ACC112 (cell line): ENCODE data around the gene TCEA2.

Experiments
- H2AFZ ChIP-seq: fragments of 200-600 bp; sonication (generic); one replicate; pipeline ENCODE4 v1.6.0; 2017; ENCODE audit warnings: antibody characterized with exemption, low read length; ENCODE audit not compliant: unreplicated experiment
- H3K27ac ChIP-seq: fragments of 200-600 bp; sonication (generic); 2 replicates; pipeline ENCODE4 v1.5.1; 2014; ENCODE audit warnings: low read depth, mild to moderate bottlenecking, antibody characterized with exemption, low read length, moderate library complexity
- H3K27me3 ChIP-seq: fragments of 200-600 bp; sonication (generic); 2 replicates; pipeline ENCODE4 v1.6.1; 2014; ENCODE audit warnings: mild to moderate bottlenecking, antibody characterized with exemption, low read length, moderate library complexity, mixed read lengths; ENCODE audit not compliant: insufficient read depth
- H3K36me3 ChIP-seq: fragments of 200-600 bp; sonication (generic); 2 replicates; pipeline ENCODE4 v1.6.1; 2016; ENCODE audit warnings: mild to moderate bottlenecking, antibody characterized with exemption, low read length, moderate library complexity, mixed read lengths; ENCODE audit not compliant: insufficient read depth
- H3K4me1 ChIP-seq: fragments of 200-600 bp; sonication (generic); one replicate; pipeline ENCODE4 v1.6.1; 2016; ENCODE audit warnings: low read length, mixed read lengths; ENCODE audit not compliant: insufficient read depth, unreplicated experiment, control insufficient read depth
- H3K4me3 ChIP-seq: fragments of 200-600 bp; sonication (generic); 2 replicates; pipeline ENCODE4 v1.5.1; 2014; ENCODE audit warnings: mild to moderate bottlenecking, low read depth, low read length
- H3K79me2 ChIP-seq: fragments of 200-600 bp; sonication (generic); one replicate; pipeline ENCODE4 v1.6.0; 2016; ENCODE audit warnings: low read length; ENCODE audit not compliant: control insufficient read depth, unreplicated experiment, insufficient read depth

TCEA2 gene

GRCh38 chr20:64106981-64107735, 44.2 kb downstream of the TCEA2 start, which contains the start of gene NPBWR2:
Gene NPBWR2, minus strand, starts transcription at chr20:64107565. Its CDS starts 734 bp downstream, at chr20:64106831.
- no peak within 1 kb of the TSS for H3K4me3 ChIP-seq
- no peaks in the 10 kb centered on the region for H3K79me2 ChIP-seq
- H3K27ac ChIP-seq, result no peak within 1 kb of the TSS
- H3K36me3 ChIP-seq, result no peaks in the 10 kb centered on the region
- no peaks in the 10 kb centered on the region for H3K4me1 ChIP-seq
- no peak within 1 kb of the TSS for H2AFZ ChIP-seq
- H3K27me3 ChIP-seq, result peaks cover 20% of the 10 kb centered on the region

GRCh38 chr20:64107736-64108457, 44.9 kb downstream of the TCEA2 start:
- H3K79me2 ChIP-seq, result no peaks in the 10 kb centered on the region
- no peaks in the 10 kb centered on the region for H3K36me3 ChIP-seq
- H2AFZ ChIP-seq, result no peak overlapping the region
- no peak overlapping the region for H3K27ac ChIP-seq
- no peaks in the 10 kb centered on the region for H3K4me1 ChIP-seq
- H3K27me3 ChIP-seq, result peaks cover 13% of the 10 kb centered on the region
- no peak overlapping the region for H3K4me3 ChIP-seq

GRCh38 chr20:64108731-64109681, 46.0 kb downstream of the TCEA2 start:
- peaks cover 2% of the 10 kb centered on the region for H3K27me3 ChIP-seq

GRCh38 chr20:64109831-64110391, 46.9 kb downstream of the TCEA2 start:
- no peaks in the 10 kb centered on the region for H3K27me3 ChIP-seq
- no peaks in the 10 kb centered on the region for H3K4me1 ChIP-seq
- no peaks in the 10 kb centered on the region for H3K36me3 ChIP-seq
- no peaks in the 10 kb centered on the region for H3K79me2 ChIP-seq
- no peak overlapping the region for H2AFZ ChIP-seq
- no peak overlapping the region for H3K4me3 ChIP-seq
- no peak overlapping the region for H3K27ac ChIP-seq

More at GRCh38 chr20:64108731-64109681, 46.0 kb downstream of the TCEA2 start:
- Histone ChIP-seq H3K27ac (no peak overlapping the region), H3K4me3 (no peak overlapping the region), H3K36me3 (no peaks in the 10 kb centered on the region), H2AFZ (no peak overlapping the region), H3K79me2 (no peaks in the 10 kb centered on the region), H3K4me1 (no peaks in the 10 kb centered on the region)

GRCh38 chr20:64110411-64111068, 47.5 kb downstream of the TCEA2 start:
- Histone ChIP-seq H3K27ac (no peak overlapping the region), H3K36me3 (no peaks in the 10 kb centered on the region), H3K4me3 (no peak overlapping the region), H3K79me2 (no peaks in the 10 kb centered on the region), H2AFZ (no peak overlapping the region), H3K4me1 (no peaks in the 10 kb centered on the region), H3K27me3 (no peaks in the 10 kb centered on the region)

- no peak overlapping the region for H3K27ac ChIP-seq
- H2AFZ ChIP-seq, result no peak overlapping the region
- H3K27me3 ChIP-seq, result no peaks in the 10 kb centered on the region
- no peaks in the 10 kb centered on the region for H3K4me1 ChIP-seq
- no peaks in the 10 kb centered on the region for H3K36me3 ChIP-seq
- no peak overlapping the region for H3K4me3 ChIP-seq
- no peaks in the 10 kb centered on the region for H3K79me2 ChIP-seq
Measured at GRCh38 chr20:64111841-64112641, 49.0 kb downstream of the TCEA2 start.

- Histone ChIP-seq H3K27ac (no peak overlapping the region), H3K4me1 (no peaks in the 10 kb centered on the region), H2AFZ (no peak overlapping the region), H3K36me3 (no peaks in the 10 kb centered on the region), H3K27me3 (no peaks in the 10 kb centered on the region), H3K79me2 (no peaks in the 10 kb centered on the region), H3K4me3 (no peak overlapping the region)
Measured at GRCh38 chr20:64112691-64113443, 49.9 kb downstream of the TCEA2 start.

GRCh38 chr20:64113444-64113775, 50.4 kb downstream of the TCEA2 start:
- Histone ChIP-seq H2AFZ (no peak overlapping the region), H3K79me2 (no peaks in the 10 kb centered on the region), H3K27ac (no peak overlapping the region), H3K27me3 (no peaks in the 10 kb centered on the region), H3K4me1 (no peaks in the 10 kb centered on the region), H3K4me3 (no peak overlapping the region), H3K36me3 (no peaks in the 10 kb centered on the region)

- Histone ChIP-seq H3K36me3 (no peaks in the 10 kb centered on the region), H3K27me3 (no peaks in the 10 kb centered on the region), H3K4me3 (no peak overlapping the region), H3K4me1 (no peaks in the 10 kb centered on the region), H3K79me2 (no peaks in the 10 kb centered on the region), H3K27ac (no peak overlapping the region), H2AFZ (no peak overlapping the region)
Measured at GRCh38 chr20:64113796-64114355, 50.9 kb downstream of the TCEA2 start.
